Tongue (tissue), 2 donors: ENCODE measurements around the gene TBC1D22A. TPM values are rescaled to one million over a fixed set of nuclear protein-coding genes. Genes with fewer than 3 reads are reported as not detected.

Source experiments
- DNase-seq: peaks from one replicate; pipeline ENCODE4 v3.0.0-alpha.2; 2015
- total RNA-seq: library from RNA; depleted of rRNA; stranded (reverse); fragments of >200 nt; gene quantifications from one replicate; pipeline ENCODE4 v1.2.3, GENCODE V29; 2014

The TBC1D22A gene
- total RNA-seq, 1 donor from 2014 or later, result 14.3 TPM

GRCh38 chr22:46860562-46860961 lies 98.1 kb downstream of the TBC1D22A start:
- DNase-seq, result no peak

GRCh38 chr22:46861468-46862367 lies 99.3 kb downstream of the TBC1D22A start:
- DNase-seq, result no peak

GRCh38 chr22:46862418-46863324 lies 100.2 kb downstream of the TBC1D22A start:
- DNase-seq, result no peak

GRCh38 chr22:46863794-46864193 lies 101.3 kb downstream of the TBC1D22A start:
- no peak for DNase-seq

GRCh38 chr22:46864314-46865051 lies 102.0 kb downstream of the TBC1D22A start:
- no peak for DNase-seq

GRCh38 chr22:46865052-46865434 lies 102.6 kb downstream of the TBC1D22A start:
- DNase-seq, result no peak

GRCh38 chr22:46865642-46866041 lies 103.2 kb downstream of the TBC1D22A start:
- DNase-seq, result no peak

GRCh38 chr22:46866591-46866990 lies 104.1 kb downstream of the TBC1D22A start:
- no peak for DNase-seq

- no peak for DNase-seq
Measured at GRCh38 chr22:46867106-46867505, 104.7 kb downstream of the TBC1D22A start.

GRCh38 chr22:46869329-46869728 lies 106.9 kb downstream of the TBC1D22A start:
- no peak for DNase-seq

GRCh38 chr22:46869831-46870441 lies 107.5 kb downstream of the TBC1D22A start:
- peak; percentile 50 for DNase-seq

- no peak for DNase-seq
Measured at GRCh38 chr22:46871826-46872225, 109.4 kb downstream of the TBC1D22A start.

- no peak for DNase-seq
Measured at GRCh38 chr22:46875089-46875488, 112.6 kb downstream of the TBC1D22A start.

- DNase-seq, result no peak
Measured at GRCh38 chr22:46876357-46876934, 114.0 kb downstream of the TBC1D22A start.

- no peak for DNase-seq
Measured at GRCh38 chr22:46878191-46878948, 115.9 kb downstream of the TBC1D22A start.

GRCh38 chr22:46879083-46879482 lies 116.6 kb downstream of the TBC1D22A start:
- DNase-seq, result no peak

- DNase-seq, result no peak
Measured at GRCh38 chr22:46881373-46882118, 119.1 kb downstream of the TBC1D22A start.

- DNase-seq, result no peak
Measured at GRCh38 chr22:46883092-46883910, 120.9 kb downstream of the TBC1D22A start.

GRCh38 chr22:46884365-46884764 lies 121.9 kb downstream of the TBC1D22A start:
- DNase-seq, result no peak
